ENCODE measurements around the gene ENAH. TPM values are rescaled to one million over a fixed set of nuclear protein-coding genes. Genes with fewer than 3 reads are reported as not detected.
A peak's percentile ranks its signal among the peaks of the same experiment; 100 is the strongest.

ENAH gene
- total and polyA plus RNA-seq, 4 donors = 47.3 to 415 (median 115) TPM

GRCh38 chr1:225611537-225612223 lies 41.2 kb downstream of the ENAH start:
- Histone ChIP-seq H3K27me3 (ENCODE audit: control insufficient read depth in 1 of 2, insufficient read depth in 2 of 2, low read length in 1 of 2) (no peaks in the 10 kb centered on the region), H3K9me3 (ENCODE audit: control insufficient read depth, low read length) (no peaks in the 10 kb centered on the region), H3K4me1 (ENCODE audit: control insufficient read depth in 1 of 2, insufficient read depth in 2 of 2, low read length in 2 of 2) (peaks cover 1 to 5% of the 10 kb centered on the region in 2 donors), H3K36me3 (ENCODE audit: control insufficient read depth in 1 of 2, insufficient read depth in 2 of 2, low read length in 1 of 2) (no peaks in the 10 kb centered on the region), H3K4me3 (ENCODE audit: low read length in 2 of 2) (no peak overlapping the region), H3K27ac (ENCODE audit: low read depth in 1 of 2, low read length in 2 of 2) (no peak overlapping the region)
- 92% methylated on average over 7 of the region's 7 CpGs for WGBS, 2 donors
- no peak for ATAC-seq (ENCODE audit: low FRiP score)
- intact Hi-C loops (cut with DNase I) = no loop called here
- DNase-seq = no peak

GRCh38 chr1:225610539-225610938 lies 42.4 kb downstream of the ENAH start:
- ATAC-seq (ENCODE audit: low FRiP score) (no peak), DNase-seq (no peak)
- no peaks in the 10 kb centered on the region for H3K36me3 ChIP-seq (ENCODE audit: control insufficient read depth in 1 of 2, insufficient read depth in 2 of 2, low read length in 1 of 2)
- no peak overlapping the region for H3K4me3 ChIP-seq (ENCODE audit: low read length in 2 of 2)
- H3K9me3 ChIP-seq (ENCODE audit: control insufficient read depth, low read length) = no peaks in the 10 kb centered on the region
- WGBS, 2 donors = 39 to 46% methylated on average over 5 of the region's 5 CpGs
- peak overlapping the region in 1 of 2 donors; percentile 47 for H3K27ac ChIP-seq (ENCODE audit: low read depth in 1 of 2, low read length in 2 of 2)
- H3K27me3 ChIP-seq (ENCODE audit: control insufficient read depth in 1 of 2, insufficient read depth in 2 of 2, low read length in 1 of 2) = no peaks in the 10 kb centered on the region
- intact Hi-C loops (cut with DNase I) = no loop called here
- H3K4me1 ChIP-seq (ENCODE audit: control insufficient read depth in 1 of 2, insufficient read depth in 2 of 2, low read length in 2 of 2) = peaks cover 1 to 5% of the 10 kb centered on the region in 2 donors

GRCh38 chr1:225608014-225608796 lies 44.7 kb downstream of the ENAH start:
- Histone ChIP-seq H3K4me1 (ENCODE audit: control insufficient read depth in 1 of 2, insufficient read depth in 2 of 2, low read length in 2 of 2) (peaks cover 1 to 5% of the 10 kb centered on the region in 2 donors), H3K27ac (ENCODE audit: low read depth in 1 of 2, low read length in 2 of 2) (peak overlapping the region in 1 of 2 donors; percentile 30), H3K36me3 (ENCODE audit: control insufficient read depth in 1 of 2, insufficient read depth in 2 of 2, low read length in 1 of 2) (no peaks in the 10 kb centered on the region), H3K4me3 (ENCODE audit: low read length in 2 of 2) (no peak overlapping the region), H3K27me3 (ENCODE audit: control insufficient read depth in 1 of 2, insufficient read depth in 2 of 2, low read length in 1 of 2) (no peaks in the 10 kb centered on the region), H3K9me3 (ENCODE audit: control insufficient read depth, low read length) (no peaks in the 10 kb centered on the region)
- intact Hi-C loops (cut with DNase I) = no loop called here
- DNase-seq (no peak), ATAC-seq (ENCODE audit: low FRiP score) (no peak)
- 76 to 79% methylated on average over 14 of the region's 14 CpGs for WGBS, 2 donors

- H3K4me1 ChIP-seq (ENCODE audit: control insufficient read depth in 1 of 2, insufficient read depth in 2 of 2, low read length in 2 of 2) = peaks cover 1 to 5% of the 10 kb centered on the region in 2 donors
- no peaks in the 10 kb centered on the region for H3K36me3 ChIP-seq (ENCODE audit: control insufficient read depth in 1 of 2, insufficient read depth in 2 of 2, low read length in 1 of 2)
- WGBS, 2 donors = 72 to 83% methylated on average over 3 of the region's 3 CpGs
- H3K4me3 ChIP-seq (ENCODE audit: low read length in 2 of 2) = no peak overlapping the region
- DNase-seq = no peak
- no peaks in the 10 kb centered on the region for H3K27me3 ChIP-seq (ENCODE audit: control insufficient read depth in 1 of 2, insufficient read depth in 2 of 2, low read length in 1 of 2)
- H3K9me3 ChIP-seq (ENCODE audit: control insufficient read depth, low read length) = no peaks in the 10 kb centered on the region
- intact Hi-C loops (cut with DNase I) = no loop called here
- ATAC-seq (ENCODE audit: low FRiP score) = no peak
- peak overlapping the region; percentile 30 to 32 for H3K27ac ChIP-seq (ENCODE audit: low read depth in 1 of 2, low read length in 2 of 2)
Observed at GRCh38 chr1:225607355-225607754, 45.6 kb downstream of the ENAH start.

GRCh38 chr1:225603538-225604354 lies 49.2 kb downstream of the ENAH start:
- Histone ChIP-seq H3K4me3 (ENCODE audit: low read length in 2 of 2) (no peak overlapping the region), H3K9me3 (ENCODE audit: control insufficient read depth, low read length) (no peaks in the 10 kb centered on the region), H3K27ac (ENCODE audit: low read depth in 1 of 2, low read length in 2 of 2) (no peak overlapping the region), H3K27me3 (ENCODE audit: control insufficient read depth in 1 of 2, insufficient read depth in 2 of 2, low read length in 1 of 2) (no peaks in the 10 kb centered on the region), H3K4me1 (ENCODE audit: control insufficient read depth in 1 of 2, insufficient read depth in 2 of 2, low read length in 2 of 2) (no peaks in the 10 kb centered on the region), H3K36me3 (ENCODE audit: control insufficient read depth in 1 of 2, insufficient read depth in 2 of 2, low read length in 1 of 2) (no peaks in the 10 kb centered on the region)
- ATAC-seq (ENCODE audit: low FRiP score) (no peak), DNase-seq (no peak)
- intact Hi-C loops (cut with DNase I) = no loop called here

- intact Hi-C loops (cut with DNase I) = no loop called here
- H3K27ac ChIP-seq (ENCODE audit: low read depth in 1 of 2, low read length in 2 of 2) = no peak overlapping the region
- DNase-seq (no peak), ATAC-seq (ENCODE audit: low FRiP score) (no peak)
- no peaks in the 10 kb centered on the region for H3K27me3 ChIP-seq (ENCODE audit: control insufficient read depth in 1 of 2, insufficient read depth in 2 of 2, low read length in 1 of 2)
- H3K9me3 ChIP-seq (ENCODE audit: control insufficient read depth, low read length) = no peaks in the 10 kb centered on the region
- H3K36me3 ChIP-seq (ENCODE audit: control insufficient read depth in 1 of 2, insufficient read depth in 2 of 2, low read length in 1 of 2) = no peaks in the 10 kb centered on the region
- H3K4me1 ChIP-seq (ENCODE audit: control insufficient read depth in 1 of 2, insufficient read depth in 2 of 2, low read length in 2 of 2) = no peaks in the 10 kb centered on the region
- no peak overlapping the region for H3K4me3 ChIP-seq (ENCODE audit: low read length in 2 of 2)
- 3 to 4% methylated on average over 1 of the region's 1 CpG for WGBS, 2 donors
Observed at GRCh38 chr1:225602590-225603206, 50.2 kb downstream of the ENAH start.

GRCh38 chr1:225601902-225602589 lies 50.9 kb downstream of the ENAH start:
- Histone ChIP-seq H3K9me3 (ENCODE audit: control insufficient read depth, low read length) (no peaks in the 10 kb centered on the region), H3K27me3 (ENCODE audit: control insufficient read depth in 1 of 2, insufficient read depth in 2 of 2, low read length in 1 of 2) (no peaks in the 10 kb centered on the region), H3K27ac (ENCODE audit: low read depth in 1 of 2, low read length in 2 of 2) (no peak overlapping the region), H3K36me3 (ENCODE audit: control insufficient read depth in 1 of 2, insufficient read depth in 2 of 2, low read length in 1 of 2) (no peaks in the 10 kb centered on the region), H3K4me1 (ENCODE audit: control insufficient read depth in 1 of 2, insufficient read depth in 2 of 2, low read length in 2 of 2) (no peaks in the 10 kb centered on the region), H3K4me3 (ENCODE audit: low read length in 2 of 2) (no peak overlapping the region)
- 20 to 22% methylated on average over 3 of the region's 3 CpGs for WGBS, 2 donors
- intact Hi-C loops (cut with DNase I) = no loop called here
- ATAC-seq (ENCODE audit: low FRiP score) (no peak), DNase-seq (no peak)

GRCh38 chr1:225598847-225599246 lies 54.1 kb downstream of the ENAH start:
- ATAC-seq (ENCODE audit: low FRiP score) (no peak), DNase-seq (no peak)
- intact Hi-C loops (cut with DNase I) = no loop called here
- no peaks in the 10 kb centered on the region for H3K9me3 ChIP-seq (ENCODE audit: control insufficient read depth, low read length)
- no peak overlapping the region for H3K4me3 ChIP-seq (ENCODE audit: low read length in 2 of 2)
- H3K27me3 ChIP-seq (ENCODE audit: control insufficient read depth in 1 of 2, insufficient read depth in 2 of 2, low read length in 1 of 2) = no peaks in the 10 kb centered on the region
- H3K4me1 ChIP-seq (ENCODE audit: control insufficient read depth in 1 of 2, insufficient read depth in 2 of 2, low read length in 2 of 2) = peaks cover 0 to 2% of the 10 kb centered on the region in 2 donors
- H3K27ac ChIP-seq (ENCODE audit: low read depth in 1 of 2, low read length in 2 of 2) = no peak overlapping the region
- WGBS, 2 donors = 78 to 84% methylated on average over 2 of the region's 2 CpGs
- no peaks in the 10 kb centered on the region for H3K36me3 ChIP-seq (ENCODE audit: control insufficient read depth in 1 of 2, insufficient read depth in 2 of 2, low read length in 1 of 2)
